AG08395 (cell line): ENCODE data around the gene HSPA5.
"Not testable (repeated sequence)": the region's sequence is repeated elsewhere in the genome, so short reads cannot be mapped to it uniquely, and the experiment has no call there.

Source experiments
- DNase-seq: peaks from one replicate; pipeline ENCODE4 v3.0.0; 2012; ENCODE audit warnings: mixed read lengths, low spot score

HSPA5 gene

DNA sequence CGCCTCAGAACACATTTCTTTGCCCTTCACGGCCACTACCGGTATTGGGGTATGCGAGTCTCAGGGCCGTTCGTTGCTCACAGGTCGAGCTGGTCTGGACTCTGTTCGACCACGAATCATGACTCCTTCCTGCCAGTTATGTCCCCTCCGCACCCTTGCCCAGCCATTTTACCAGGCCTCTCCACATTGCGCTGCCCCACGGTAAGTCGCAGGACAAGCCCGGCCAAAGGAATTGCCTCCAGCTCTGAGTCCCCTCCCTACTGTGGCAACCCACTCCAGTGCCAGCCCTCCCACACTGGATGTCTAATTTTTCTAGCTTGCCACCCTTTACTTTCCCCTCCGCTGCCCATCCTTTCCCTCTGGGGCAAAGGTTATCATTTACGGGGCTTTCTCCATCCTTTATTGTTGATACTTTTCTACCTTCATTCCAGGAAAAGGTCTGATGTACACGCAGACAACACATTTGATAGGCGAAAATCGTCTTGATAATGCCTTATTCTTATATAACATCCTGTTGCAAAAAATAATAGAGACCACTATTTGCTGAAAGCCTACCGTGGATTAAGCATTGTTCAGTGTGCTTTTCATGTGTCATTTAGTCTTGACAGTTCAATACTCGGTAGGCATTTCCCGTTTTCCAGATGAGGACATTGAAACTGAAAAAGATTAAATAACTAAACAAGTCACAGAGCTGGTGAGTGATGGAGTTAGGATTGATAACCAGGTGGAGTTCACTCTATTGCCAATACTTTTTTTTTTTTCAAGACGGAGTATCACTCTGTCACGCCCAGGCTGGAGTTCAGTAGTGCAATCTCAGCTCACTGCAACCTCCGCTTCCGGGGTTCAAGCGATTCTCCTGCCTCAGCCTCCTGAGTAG, 958 bp upstream of the HSPA5 start:
- DNase-seq: peak; percentile 9

DNA sequence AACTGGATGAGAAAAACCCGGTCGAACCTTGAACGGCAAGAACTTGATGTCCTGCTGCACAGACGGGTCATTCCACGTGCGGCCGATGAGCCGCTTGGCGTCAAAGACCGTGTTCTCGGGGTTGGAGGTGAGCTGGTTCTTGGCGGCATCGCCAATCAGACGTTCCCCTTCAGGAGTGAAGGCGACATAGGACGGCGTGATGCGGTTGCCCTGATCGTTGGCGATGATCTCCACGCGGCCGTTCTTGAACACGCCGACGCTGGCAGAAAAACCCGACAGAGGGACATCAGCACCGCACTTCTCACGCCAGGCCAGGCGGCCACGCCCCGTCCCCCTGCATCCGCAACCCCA, 519 bp downstream of the HSPA5 start:
- peak; percentile 11 for DNase-seq

GRCh38 chr9:125239631-125240597, 1.2 kb downstream of the HSPA5 start:
- no peak for DNase-seq

DNA sequence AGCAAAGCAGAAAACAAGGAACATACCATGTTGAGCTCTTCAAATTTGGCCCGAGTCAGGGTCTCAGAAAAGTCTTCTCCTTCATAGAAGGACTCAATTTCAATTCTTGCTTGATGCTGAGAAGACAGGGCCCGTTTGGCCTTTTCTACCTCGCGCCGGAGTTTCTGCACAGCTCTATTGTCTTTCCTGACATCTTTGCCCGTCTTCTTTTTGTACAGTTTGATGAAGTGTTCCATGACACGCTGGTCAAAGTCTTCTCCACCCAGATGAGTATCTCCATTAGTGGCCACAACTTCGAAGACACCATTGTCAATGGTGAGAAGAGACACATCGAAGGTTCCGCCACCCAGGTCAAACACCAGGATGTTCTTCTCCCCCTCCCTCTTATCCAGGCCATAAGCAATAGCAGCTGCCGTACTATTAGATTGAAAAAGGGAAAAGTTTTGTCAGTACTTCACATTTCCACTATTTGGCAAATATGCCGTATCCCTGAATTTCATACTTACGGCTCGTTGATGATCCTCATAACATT, 2.2 kb downstream of the HSPA5 start:
- DNase-seq: no peak

GRCh38 chr9:125238127-125238914, 2.8 kb downstream of the HSPA5 start:
- no peak for DNase-seq

DNA sequence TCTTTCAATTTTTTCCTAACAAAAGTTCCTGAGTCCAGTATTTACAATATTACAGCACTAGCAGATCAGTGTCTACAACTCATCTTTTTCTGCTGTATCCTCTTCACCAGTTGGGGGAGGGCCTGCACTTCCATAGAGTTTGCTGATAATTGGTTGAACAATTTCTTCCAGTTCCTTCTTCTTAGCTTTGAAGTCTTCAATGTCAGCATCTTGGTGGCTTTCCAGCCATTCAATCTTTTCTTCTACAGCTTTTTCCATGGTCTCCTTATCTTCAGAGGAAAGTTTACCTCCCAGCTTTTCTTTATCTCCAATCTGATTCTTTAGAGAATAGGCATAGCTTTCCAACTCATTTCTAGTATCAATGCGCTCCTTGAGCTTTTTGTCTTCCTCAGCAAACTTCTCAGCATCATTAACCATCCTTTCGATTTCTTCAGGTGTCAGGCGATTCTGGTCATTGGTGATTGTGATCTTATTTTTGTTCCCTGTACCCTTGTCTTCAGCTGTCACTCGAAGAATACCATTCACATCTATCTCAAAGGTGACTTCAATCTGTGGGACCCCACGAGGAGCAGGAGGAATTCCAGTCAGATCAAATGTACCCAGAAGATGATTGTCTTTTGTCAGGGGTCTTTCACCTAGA, 4.5 kb downstream of the HSPA5 start:
- not testable (repeated sequence) for DNase-seq

GRCh38 chr9:125235804-125236519, 5.2 kb downstream of the HSPA5 start:
- no peak for DNase-seq

- not testable (repeated sequence) for DNase-seq
Observed at GRCh38 chr9:125234099-125234498, 7.0 kb downstream of the HSPA5 start.

GRCh38 chr9:125233678-125234077, 7.5 kb downstream of the HSPA5 start:
- DNase-seq: peak; percentile 90

DNA sequence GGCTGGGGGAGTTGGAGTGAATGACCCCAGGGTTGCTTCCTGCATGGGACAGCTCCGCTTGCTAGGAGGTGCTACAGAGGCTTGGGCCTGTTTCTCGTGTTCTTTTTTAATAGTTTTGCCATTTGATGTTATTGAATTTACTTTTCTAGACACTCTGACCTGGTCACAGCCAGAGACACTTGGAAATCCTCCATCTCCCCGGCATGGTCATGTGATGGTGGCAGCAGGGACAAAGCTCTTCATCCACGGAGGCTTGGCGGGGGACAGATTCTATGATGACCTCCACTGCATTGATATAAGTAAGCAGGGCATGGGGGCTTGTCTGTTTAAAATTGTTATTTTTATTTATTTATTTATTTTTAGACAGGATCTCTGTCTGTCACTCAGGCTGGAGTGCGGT, 13.4 kb downstream of the HSPA5 start:
- no peak for DNase-seq

GRCh38 chr9:125224858-125225257, 16.3 kb downstream of the HSPA5 start:
- DNase-seq: not testable (repeated sequence)

DNA sequence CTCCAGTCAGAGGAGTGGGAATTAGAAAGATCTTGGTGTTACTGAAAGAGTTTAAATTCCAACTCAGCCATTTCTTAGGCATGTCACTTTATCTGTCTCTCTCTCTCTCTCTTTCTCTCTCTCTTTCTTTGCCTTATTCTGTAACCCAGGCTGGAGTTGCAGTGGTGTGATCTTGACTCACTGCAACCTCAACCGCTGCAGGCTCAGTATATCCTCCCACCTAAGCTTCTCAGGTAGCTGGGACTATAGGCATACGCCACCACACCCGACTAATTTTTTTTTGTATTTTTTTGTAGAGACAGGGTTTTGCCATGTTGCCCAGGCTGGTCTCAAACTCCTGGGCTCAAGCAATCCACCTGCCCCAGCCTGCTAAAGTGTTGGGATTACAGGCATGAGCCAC, 22.5 kb downstream of the HSPA5 start:
- DNase-seq: no peak

DNA sequence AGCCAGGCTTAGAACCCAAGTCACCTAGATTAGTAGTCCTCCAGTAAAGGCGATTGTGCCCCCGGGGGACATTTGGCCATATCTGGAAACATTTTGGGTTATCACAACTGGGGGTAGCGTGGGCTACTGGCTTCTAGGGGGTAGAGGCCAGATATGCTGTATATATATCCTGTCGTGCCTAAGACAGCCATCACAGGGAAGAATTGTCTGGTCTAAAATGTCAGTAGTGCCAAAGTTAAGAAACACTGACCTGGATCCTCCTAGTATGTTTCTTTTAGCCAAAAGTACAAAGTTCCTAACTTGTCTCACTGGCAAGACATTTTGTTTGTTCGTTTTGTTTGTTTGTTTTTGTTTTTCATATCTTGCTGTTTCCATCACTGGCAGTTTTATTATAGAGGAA, 27.0 kb downstream of the HSPA5 start:
- DNase-seq: no peak

DNA sequence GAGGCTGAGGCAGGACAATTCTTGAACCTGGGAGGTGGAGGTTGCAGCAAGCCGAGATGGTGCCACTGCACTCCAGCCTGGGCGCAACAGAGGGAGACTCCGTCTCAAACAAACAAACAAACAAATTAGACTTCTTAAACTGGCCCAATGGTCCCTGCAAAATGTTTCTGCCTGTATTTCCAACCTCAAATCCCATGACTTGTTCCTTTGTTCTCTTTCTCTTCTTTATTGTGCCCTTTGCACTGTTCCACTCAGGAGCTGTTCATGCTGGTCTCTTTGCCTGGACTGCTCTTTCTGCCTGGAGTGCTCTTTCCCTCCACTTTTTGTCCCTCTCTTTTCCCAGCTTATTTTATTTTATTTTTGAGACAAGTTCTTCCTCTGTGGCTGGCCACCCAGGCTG, 36.7 kb downstream of the HSPA5 start:
- DNase-seq: no peak

DNA sequence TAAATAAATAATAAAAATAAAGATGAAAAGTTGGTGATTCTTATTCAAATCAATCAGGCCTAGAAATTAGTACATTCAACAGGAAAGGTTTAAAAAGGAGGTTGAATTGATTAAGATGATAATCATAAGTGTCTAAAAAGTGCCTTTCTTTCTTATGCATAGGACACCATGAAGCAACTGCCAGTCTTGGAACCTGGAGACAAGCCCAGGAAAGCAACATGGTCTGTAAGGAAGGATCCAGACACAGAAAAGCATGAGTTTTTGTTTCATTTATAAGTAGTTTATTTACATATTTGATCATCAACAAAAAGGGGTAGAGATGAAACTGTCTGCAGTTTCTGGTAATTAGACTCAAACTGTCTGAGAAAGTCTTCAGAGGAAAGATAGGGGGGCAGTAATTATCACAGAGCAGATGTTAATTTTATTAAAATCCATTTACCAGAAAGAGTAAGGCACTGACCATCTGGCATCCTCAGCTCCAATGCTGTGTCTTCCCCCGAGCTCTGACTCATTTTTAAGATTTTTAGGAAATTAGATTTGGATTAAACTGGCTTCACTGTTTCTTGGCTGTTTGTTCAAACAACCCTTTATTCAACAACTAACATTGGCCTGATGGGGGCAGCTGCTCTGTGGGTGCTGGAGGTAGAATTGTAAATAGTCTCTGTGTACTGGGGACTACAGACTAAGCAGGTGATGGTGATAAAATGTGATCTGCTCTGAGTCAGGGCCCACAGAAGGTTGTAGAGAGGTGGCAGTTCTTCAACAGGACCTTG, 38.1 kb downstream of the HSPA5 start:
- no peak for DNase-seq

DNA sequence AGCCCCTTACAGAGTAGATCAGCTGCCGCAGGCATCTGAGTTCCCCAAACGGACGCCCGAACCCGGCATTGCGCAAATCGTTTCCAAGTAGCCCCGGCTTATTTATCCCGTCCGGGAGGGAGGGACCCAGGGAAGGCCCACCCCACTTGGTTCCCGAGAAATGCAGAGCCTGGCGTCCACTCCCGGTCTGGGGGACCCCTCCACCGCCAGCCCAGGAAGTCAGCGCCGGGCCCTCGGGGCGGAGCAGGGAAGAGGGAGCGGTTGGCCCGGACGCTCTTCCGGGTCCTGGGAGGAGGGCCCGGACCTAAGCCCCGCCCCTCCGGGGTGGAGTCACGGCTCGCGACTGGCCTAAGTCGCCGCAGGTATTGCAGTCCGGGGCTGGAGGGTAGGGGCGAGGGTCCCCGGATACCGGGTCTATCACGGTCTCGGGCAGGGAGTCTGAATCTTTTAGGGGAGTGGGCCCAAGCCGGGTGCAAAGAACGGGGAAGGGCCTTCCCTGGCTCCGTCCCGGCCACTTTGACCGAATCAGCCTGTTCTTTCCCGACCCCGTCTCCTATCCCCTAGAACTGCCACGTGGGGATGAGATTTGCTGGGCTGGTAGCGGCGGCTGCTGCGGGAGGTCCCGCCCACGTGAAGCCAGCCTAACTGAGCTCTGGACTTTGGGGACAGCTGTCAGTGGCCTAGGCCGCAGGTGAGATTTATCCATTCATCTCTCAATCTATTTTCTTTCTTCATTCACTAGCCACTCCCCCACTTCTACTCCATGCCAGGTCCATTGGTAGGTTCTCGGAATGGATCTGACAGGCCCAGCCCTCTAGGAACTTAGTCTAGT, 40.7 kb downstream of the HSPA5 start, which contains the start of gene RABEPK:
TSS of gene RABEPK (plus strand) at position 327 of the 832 bp plus-strand sequence. CDS start 2,472 bp downstream, outside the sequence.
- peak; percentile 98 for DNase-seq

DNA sequence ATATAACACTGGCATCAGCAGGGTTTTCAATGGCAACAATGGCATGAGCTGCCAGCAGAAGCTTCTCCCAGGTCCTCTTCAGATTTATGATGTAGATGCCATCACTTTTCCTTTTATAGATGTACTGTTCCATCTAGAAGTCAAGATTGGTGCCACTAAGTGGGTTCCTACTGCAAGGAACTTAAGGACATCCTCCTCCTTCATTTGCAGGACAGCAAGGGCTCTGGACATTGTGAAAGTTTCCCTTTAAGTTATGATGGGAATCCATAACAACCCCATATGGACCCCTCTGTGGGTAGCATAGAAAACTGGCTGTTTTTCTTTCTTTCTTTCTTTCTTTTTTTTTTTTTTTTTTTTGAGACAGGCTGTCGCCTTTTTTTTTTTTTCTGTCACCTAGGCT, 45.6 kb downstream of the HSPA5 start:
- DNase-seq: not testable (repeated sequence)

DNA sequence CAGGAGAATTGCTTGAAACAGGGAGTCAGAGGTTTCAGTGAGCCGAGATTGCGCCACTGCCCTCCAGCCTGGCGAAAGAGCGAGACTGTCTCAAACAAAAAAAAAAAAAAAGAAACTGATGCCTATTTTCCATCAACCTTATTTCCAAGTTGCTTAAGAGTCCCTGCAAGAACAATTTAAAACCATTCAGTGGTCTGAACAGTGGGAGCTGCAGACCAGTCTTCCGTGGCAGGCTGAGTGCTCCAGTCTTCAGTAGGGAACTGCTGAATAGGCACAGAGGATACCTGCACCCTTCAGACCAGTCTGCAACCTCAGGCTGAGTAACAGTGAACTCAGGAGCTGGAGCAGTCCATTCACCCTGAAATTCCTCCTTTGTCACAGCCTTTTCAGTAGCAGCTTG, 46.7 kb downstream of the HSPA5 start:
- DNase-seq: not testable (repeated sequence)

DNA sequence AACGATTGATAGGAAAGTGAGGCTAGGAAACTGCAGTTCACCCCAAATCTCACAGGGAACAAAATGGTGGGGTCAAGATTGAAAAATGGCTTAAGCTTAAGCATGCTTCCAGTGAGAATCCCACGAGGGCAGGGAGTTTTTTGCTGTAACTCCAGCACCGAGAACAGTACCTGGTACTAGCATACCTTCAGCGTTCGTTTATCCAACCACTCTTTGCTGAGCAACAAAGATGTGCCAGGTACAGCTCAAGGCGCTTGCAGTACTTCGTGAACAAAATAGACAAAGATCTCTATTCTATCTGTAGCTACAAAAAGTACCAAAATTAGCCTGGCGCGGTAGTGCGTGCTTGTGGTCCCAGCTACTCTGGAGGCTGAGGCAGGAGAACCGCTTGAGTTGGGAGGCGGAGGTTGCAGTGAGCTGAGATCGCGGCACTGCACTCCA, 50.8 kb downstream of the HSPA5 start:
- no peak for DNase-seq
